IPS-15b (cell line): Measurements from ENCODE around the gene TTC39B.

ENCODE experiments used
- H3K27me3 ChIP-seq: one replicate; pipeline ENCODE4 v1.6.1; 2013; ENCODE audit warnings: low read length; ENCODE audit not compliant: control insufficient read depth, insufficient read depth
- H3K36me3 ChIP-seq: one replicate; pipeline ENCODE4 v1.6.1; 2013; ENCODE audit warnings: low read length; ENCODE audit not compliant: control insufficient read depth, insufficient read depth
- H3K4me1 ChIP-seq: one replicate; pipeline ENCODE4 v1.6.1; 2013; ENCODE audit warnings: mild to moderate bottlenecking, low read length; ENCODE audit not compliant: control insufficient read depth, insufficient read depth
- H3K4me3 ChIP-seq: one replicate; pipeline ENCODE4 v1.5.1; 2013; ENCODE audit warnings: low read depth, low read length
- H3K9ac ChIP-seq: one replicate; pipeline ENCODE4 v1.6.1; 2013; ENCODE audit warnings: low read depth, mild to moderate bottlenecking, low read length
- H3K9me3 ChIP-seq: one replicate; pipeline ENCODE4 v1.6.1; 2013; ENCODE audit warnings: mild to moderate bottlenecking, low read length; ENCODE audit not compliant: control insufficient read depth, insufficient read depth

Gene TTC39B

DNA sequence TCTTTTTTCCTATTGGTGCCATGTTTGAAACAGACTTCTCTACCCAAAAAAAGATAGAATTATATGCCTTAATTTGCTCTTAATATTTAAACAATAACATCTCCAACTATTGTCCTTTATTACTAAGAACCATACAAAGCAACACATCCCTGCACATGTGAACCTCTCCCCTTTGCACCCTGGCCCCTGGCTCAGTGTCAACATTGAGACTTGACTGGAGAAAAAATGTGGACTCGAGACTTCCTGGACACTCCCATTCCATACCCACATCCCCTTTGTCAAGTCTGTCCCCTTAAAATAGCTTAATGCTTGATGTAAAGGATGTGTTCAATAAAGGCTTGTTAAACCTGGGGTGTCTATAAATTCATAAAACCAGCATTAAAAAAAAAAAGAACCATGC, 53.2 kb downstream of the TTC39B start:
- Histone ChIP-seq H3K4me1 (peaks cover 3% of the 10 kb centered on the region), H3K27me3 (no peaks in the 10 kb centered on the region), H3K36me3 (no peaks in the 10 kb centered on the region), H3K9ac (no peak overlapping the region), H3K4me3 (no peak overlapping the region), H3K9me3 (no peaks in the 10 kb centered on the region)

DNA sequence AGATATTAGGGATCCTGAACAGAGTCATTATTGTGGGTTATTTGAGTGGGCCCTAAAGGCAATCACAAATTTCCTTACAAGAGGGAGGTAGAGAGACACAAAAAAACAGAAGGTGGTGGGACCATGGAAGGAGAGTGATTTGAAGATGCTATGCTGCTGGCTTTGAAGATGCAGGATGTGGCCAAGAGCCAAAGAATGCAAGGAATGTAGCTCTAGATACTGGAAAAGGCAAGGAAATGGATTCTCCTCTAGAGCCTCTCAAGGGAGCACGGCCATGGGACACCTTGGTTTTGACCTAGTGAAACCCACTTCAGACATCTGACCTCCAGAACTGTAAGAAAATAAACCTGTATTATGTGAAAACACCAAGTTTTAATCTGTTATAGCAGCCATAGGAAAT, 53.8 kb downstream of the TTC39B start:
- Histone ChIP-seq H3K9me3 (no peaks in the 10 kb centered on the region), H3K4me1 (peaks cover 3% of the 10 kb centered on the region), H3K27me3 (no peaks in the 10 kb centered on the region), H3K4me3 (no peak overlapping the region), H3K9ac (no peak overlapping the region), H3K36me3 (no peaks in the 10 kb centered on the region)

DNA sequence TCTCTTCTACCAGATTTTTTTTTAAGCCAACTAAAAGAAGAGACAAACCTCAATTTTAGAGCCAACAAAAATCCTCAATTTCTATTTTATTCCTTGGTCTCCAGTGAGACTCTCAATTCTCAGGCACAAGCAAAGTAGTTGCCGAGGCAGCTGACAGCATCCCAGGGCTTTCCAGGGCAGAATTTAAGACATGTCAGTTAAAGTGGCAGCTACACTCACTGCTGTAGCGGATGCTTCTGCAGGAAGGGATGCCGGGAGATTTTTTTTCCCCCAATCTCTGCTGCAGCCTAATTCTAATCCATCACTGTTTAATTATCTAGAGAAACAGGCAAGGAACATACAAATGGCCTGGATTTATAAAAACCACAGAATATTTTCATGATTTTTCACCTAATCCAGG, 57.0 kb downstream of the TTC39B start:
- peaks cover 6% of the 10 kb centered on the region for H3K4me1 ChIP-seq
- no peak overlapping the region for H3K4me3 ChIP-seq
- no peaks in the 10 kb centered on the region for H3K27me3 ChIP-seq
- no peaks in the 10 kb centered on the region for H3K36me3 ChIP-seq
- H3K9ac ChIP-seq = no peak overlapping the region
- no peaks in the 10 kb centered on the region for H3K9me3 ChIP-seq

DNA sequence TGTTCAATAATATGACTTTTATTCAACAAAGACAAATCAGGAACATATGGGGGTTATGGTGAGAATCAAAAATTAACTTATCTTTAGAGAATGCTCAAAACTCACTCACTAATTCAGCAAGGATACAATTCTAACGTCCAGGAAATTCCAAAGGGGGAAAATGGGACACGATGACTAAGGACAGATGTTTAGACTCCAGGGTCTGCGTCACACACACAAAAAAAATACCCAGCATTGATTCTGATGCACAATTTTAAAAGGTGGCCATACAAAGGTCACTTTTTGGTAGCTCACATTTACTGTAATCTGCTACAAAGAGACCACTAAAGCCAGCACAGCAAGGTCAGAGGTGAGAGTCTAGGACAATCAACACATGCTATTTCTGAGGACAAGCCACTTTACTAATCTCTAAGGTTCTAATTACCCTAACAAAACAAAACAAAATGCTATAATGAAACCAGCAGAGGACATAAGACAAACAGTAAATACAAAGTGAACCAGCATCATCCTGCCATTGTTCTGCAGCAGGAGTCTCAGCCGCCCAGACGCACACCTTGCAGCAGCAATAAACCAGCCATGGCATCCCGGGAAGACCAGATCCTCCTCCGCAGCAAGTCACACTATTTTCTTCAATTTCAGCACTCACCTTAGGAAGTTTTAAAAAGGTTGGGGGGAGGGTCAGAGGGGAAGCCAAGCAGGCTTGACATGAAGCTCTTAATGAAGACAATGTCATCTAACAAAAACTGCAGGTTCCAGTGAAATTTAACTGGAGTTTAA, 57.8 kb downstream of the TTC39B start:
- no peaks in the 10 kb centered on the region for H3K27me3 ChIP-seq
- no peaks in the 10 kb centered on the region for H3K36me3 ChIP-seq
- H3K4me3 ChIP-seq = no peak overlapping the region
- H3K9ac ChIP-seq = no peak overlapping the region
- peaks cover 7% of the 10 kb centered on the region for H3K4me1 ChIP-seq
- no peaks in the 10 kb centered on the region for H3K9me3 ChIP-seq

DNA sequence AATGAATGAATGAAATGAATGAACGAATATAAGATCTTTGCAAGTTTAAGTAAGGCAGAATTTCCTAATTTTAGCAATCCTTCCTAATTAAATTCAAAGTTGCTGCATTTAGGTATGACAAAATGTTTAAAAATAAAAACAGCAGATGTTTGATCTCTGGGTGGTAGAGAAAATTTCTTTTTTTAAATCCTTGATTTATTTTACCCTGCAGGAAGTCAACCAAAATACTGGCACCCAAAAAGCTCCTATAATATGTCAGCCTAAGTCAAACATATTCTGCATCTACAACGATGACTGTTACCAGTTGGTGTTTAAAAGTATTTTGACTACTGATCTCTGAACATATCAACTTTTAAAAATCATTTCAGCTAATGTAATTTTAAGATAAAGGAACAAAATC, 58.4 kb downstream of the TTC39B start:
- H3K27me3 ChIP-seq = no peaks in the 10 kb centered on the region
- no peaks in the 10 kb centered on the region for H3K36me3 ChIP-seq
- H3K9me3 ChIP-seq = no peaks in the 10 kb centered on the region
- H3K4me1 ChIP-seq = peaks cover 8% of the 10 kb centered on the region
- no peak overlapping the region for H3K9ac ChIP-seq
- no peak overlapping the region for H3K4me3 ChIP-seq

DNA sequence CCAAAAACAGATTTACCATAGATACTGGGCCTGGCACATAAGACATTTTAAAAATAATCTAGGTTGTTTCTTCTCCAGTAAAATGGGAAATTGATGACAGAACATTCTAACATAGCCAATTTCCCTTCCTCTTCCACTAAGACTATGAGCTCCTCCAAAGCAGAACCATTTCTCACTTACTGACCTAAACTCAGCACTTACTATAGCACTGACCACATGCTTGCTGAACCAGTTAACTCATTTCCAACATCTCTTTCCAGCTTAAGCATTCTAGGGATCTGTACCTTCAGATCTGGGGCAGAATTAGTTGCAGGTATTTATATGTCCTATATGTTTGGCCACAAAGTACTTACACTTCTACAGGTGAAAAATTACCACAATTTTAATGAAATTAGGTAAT, 58.9 kb downstream of the TTC39B start:
- Histone ChIP-seq H3K4me3 (no peak overlapping the region), H3K4me1 (peaks cover 8% of the 10 kb centered on the region), H3K9me3 (no peaks in the 10 kb centered on the region), H3K36me3 (no peaks in the 10 kb centered on the region), H3K27me3 (no peaks in the 10 kb centered on the region), H3K9ac (no peak overlapping the region)

DNA sequence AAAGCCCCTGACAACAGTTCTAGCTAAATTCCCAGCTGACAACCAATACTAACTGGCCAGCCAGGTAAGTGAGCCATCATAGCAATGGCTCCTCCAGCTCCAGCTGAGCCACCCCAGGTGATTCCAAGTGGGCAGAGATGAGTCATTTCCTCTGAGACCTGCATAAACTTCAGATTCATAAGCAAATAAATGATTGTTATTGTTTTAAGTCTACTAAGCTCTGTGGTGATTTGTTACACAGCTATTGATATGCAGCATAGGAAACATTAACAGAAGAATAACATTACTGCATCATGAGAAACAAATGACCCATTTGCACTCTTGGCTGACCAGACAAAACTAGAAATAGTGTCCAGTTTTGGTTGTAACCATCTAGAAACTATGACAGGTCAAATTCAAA, 60.3 kb downstream of the TTC39B start:
- H3K4me3 ChIP-seq = no peak overlapping the region
- no peaks in the 10 kb centered on the region for H3K9me3 ChIP-seq
- no peak overlapping the region for H3K9ac ChIP-seq
- H3K36me3 ChIP-seq = no peaks in the 10 kb centered on the region
- no peaks in the 10 kb centered on the region for H3K27me3 ChIP-seq
- H3K4me1 ChIP-seq = peaks cover 8% of the 10 kb centered on the region

DNA sequence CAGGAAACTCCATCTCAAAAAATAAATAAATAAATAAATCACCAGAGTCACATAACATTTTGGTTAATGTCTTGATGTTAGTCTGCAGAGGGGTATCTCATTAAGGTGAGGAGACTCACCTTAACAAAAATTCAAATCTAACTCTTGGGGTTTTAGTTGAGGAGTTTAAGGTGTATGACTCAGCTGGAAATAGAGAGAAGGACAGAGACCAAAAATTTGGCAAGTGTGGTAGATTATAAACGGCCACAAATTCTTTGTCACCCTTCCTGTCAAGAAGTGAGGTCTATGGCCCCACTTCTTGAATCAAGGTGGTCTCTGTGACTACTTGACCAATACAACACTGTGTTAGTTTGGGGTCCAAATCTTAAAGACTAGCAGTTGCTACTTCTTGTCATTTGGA, 60.8 kb downstream of the TTC39B start:
- Histone ChIP-seq H3K4me3 (no peak overlapping the region), H3K4me1 (peaks cover 8% of the 10 kb centered on the region), H3K27me3 (no peaks in the 10 kb centered on the region), H3K9me3 (no peaks in the 10 kb centered on the region), H3K9ac (no peak overlapping the region), H3K36me3 (no peaks in the 10 kb centered on the region)

DNA sequence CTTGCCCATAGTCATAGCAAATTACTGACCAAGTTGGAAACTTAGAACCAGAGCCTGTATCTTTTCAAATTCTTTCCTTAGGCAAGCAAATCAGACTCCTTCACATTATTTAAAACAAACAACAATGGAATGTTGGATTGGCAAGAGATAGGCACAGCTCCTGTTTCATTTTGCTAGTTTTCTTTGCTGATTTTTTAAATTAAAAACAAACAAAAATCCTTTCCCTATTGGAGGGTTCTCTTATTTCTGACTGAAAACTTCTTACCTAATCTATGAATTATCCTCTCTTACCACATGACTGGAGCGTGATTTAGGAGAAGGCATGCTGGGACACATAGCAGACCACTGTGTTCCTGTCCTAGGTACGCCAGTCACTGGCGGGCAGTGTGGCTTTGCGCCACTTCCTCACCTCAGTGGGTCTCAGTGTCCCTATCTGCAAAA, 63.0 kb downstream of the TTC39B start:
- Histone ChIP-seq H3K9ac (no peak overlapping the region), H3K4me3 (no peak overlapping the region), H3K36me3 (no peaks in the 10 kb centered on the region), H3K9me3 (no peaks in the 10 kb centered on the region), H3K4me1 (peaks cover 5% of the 10 kb centered on the region), H3K27me3 (no peaks in the 10 kb centered on the region)

DNA sequence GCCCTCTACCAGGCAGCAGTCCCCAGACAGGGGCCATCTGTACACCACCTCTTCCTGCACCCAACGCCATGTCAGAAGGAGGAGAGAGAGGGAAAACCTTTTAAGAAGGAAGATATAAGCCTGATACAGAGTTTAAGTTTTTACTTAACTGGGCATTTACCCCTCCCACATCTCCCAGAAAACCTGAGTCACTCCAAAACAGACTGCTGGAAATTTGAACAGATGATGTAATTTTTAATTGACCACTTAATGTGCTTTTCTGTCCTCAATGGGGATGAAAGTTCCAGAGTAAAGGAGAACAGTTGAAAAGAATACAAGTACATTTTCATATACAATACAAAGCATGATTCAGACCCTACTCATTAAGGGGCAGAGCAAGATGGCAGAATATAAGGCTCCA, 63.9 kb downstream of the TTC39B start:
- Histone ChIP-seq H3K4me1 (peaks cover 5% of the 10 kb centered on the region), H3K36me3 (no peaks in the 10 kb centered on the region), H3K9me3 (no peaks in the 10 kb centered on the region), H3K4me3 (no peak overlapping the region), H3K9ac (no peak overlapping the region), H3K27me3 (no peaks in the 10 kb centered on the region)

DNA sequence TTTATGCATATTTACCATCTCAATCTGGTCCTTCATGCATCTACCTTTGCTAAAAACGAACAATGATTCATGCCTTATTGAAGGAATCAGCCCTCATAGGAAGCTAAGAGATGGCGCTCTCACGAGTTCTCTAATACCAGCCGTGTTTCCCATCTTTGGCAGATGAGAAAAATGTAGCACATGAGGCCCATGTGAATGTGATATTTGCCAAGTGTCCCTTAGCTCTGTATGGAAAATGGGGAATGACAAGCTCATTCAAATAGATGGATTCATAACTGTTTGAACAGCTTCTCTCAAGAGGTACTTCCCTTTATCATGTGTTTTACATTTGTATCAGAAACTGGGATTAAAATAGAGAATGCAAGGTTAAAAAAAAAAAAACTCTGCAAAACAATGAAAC, 66.1 kb downstream of the TTC39B start:
- H3K4me1 ChIP-seq = peaks cover 2% of the 10 kb centered on the region
- H3K27me3 ChIP-seq = no peaks in the 10 kb centered on the region
- H3K9ac ChIP-seq = no peak overlapping the region
- no peaks in the 10 kb centered on the region for H3K36me3 ChIP-seq
- H3K4me3 ChIP-seq = no peak overlapping the region
- no peaks in the 10 kb centered on the region for H3K9me3 ChIP-seq

DNA sequence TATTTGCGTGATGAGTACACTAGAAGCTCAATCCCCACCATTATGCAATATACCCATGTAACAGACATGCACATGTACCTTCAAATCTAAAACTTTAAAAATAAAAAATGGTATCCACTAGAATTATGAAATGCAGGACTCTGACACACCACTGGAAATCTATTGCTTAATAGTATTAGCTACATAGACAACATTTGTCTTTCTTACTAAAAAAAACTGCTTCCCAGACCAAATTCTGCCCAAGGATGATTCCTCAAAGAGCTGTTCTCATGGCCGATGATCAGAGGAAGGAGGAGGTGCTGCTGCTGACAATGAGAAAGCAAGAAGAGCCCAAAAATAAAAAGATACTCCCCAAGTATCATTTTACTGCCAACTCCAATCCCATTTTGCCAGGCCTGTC, 67.2 kb downstream of the TTC39B start:
- peaks cover 2% of the 10 kb centered on the region for H3K4me1 ChIP-seq
- no peak overlapping the region for H3K4me3 ChIP-seq
- H3K27me3 ChIP-seq = no peaks in the 10 kb centered on the region
- no peak overlapping the region for H3K9ac ChIP-seq
- no peaks in the 10 kb centered on the region for H3K36me3 ChIP-seq
- no peaks in the 10 kb centered on the region for H3K9me3 ChIP-seq
